ENCODE data around the gene PDCD1LG2.
"Not testable (repeated sequence)": the region's sequence is repeated elsewhere in the genome, so short reads cannot be mapped to it uniquely, and the experiment has no call there.

Gene PDCD1LG2

GRCh38 chr9:5494765-5495164, 15.6 kb upstream of the PDCD1LG2 start:
- FAIRE-seq = not testable (repeated sequence)

- FAIRE-seq = no peak
These were observed 11.2 kb upstream of the PDCD1LG2 start for GRCh38 chr9:5499157-5499556.

GRCh38 chr9:5499889-5500398, 10.4 kb upstream of the PDCD1LG2 start:
- no peak for FAIRE-seq

- no peak for FAIRE-seq
These were observed 9.7 kb upstream of the PDCD1LG2 start for GRCh38 chr9:5500441-5501235.

GRCh38 chr9:5502553-5502952, 7.8 kb upstream of the PDCD1LG2 start:
- no peak for FAIRE-seq

- no peak for FAIRE-seq
These were observed 758 bp upstream of the PDCD1LG2 start for GRCh38 chr9:5509573-5509972.

GRCh38 chr9:5510989-5511388, 658 bp downstream of the PDCD1LG2 start:
- no peak for FAIRE-seq

- FAIRE-seq = no peak
These were observed 1.1 kb downstream of the PDCD1LG2 start for GRCh38 chr9:5511476-5511875.

GRCh38 chr9:5511935-5512580, 1.7 kb downstream of the PDCD1LG2 start:
- FAIRE-seq = no peak

- FAIRE-seq = no peak
These were observed 2.5 kb downstream of the PDCD1LG2 start for GRCh38 chr9:5512658-5513452.

- no peak for FAIRE-seq
These were observed 3.8 kb downstream of the PDCD1LG2 start for GRCh38 chr9:5513966-5514616.

- no peak for FAIRE-seq
These were observed 4.4 kb downstream of the PDCD1LG2 start for GRCh38 chr9:5514617-5515260.

GRCh38 chr9:5515261-5515650, 4.9 kb downstream of the PDCD1LG2 start:
- no peak for FAIRE-seq

- no peak for FAIRE-seq
These were observed 6.3 kb downstream of the PDCD1LG2 start for GRCh38 chr9:5516453-5517220.

GRCh38 chr9:5518171-5518936, 8.0 kb downstream of the PDCD1LG2 start:
- FAIRE-seq = no peak

- no peak for FAIRE-seq
These were observed 8.6 kb downstream of the PDCD1LG2 start for GRCh38 chr9:5518937-5519319.

GRCh38 chr9:5524090-5524489, 13.8 kb downstream of the PDCD1LG2 start:
- no peak for FAIRE-seq

GRCh38 chr9:5529683-5530221, 19.4 kb downstream of the PDCD1LG2 start:
- FAIRE-seq = no peak

- FAIRE-seq = no peak
These were observed 21.0 kb downstream of the PDCD1LG2 start for GRCh38 chr9:5531101-5531882.

GRCh38 chr9:5532306-5532705, 22.0 kb downstream of the PDCD1LG2 start:
- FAIRE-seq = no peak

Measured in islet of Langerhans (tissue), 1 donor.